Hepatocyte (in vitro differentiated cells): ENCODE data around the gene RTL1. TPM values are rescaled to one million over a fixed set of nuclear protein-coding genes. Genes with fewer than 3 reads are reported as not detected.

Experiments
- DNase-seq: peaks from one replicate; pipeline ENCODE4 v3.0.0-alpha.2; 2016; ENCODE audit warnings: low spot score
- H2AFZ ChIP-seq: fragments of 200-600 bp; sonication (generic); 2 replicates; pipeline ENCODE4 v1.6.0; 2016; ENCODE audit warnings: antibody characterized with exemption, mild to moderate bottlenecking
- H3K27ac ChIP-seq: fragments of 200-600 bp; sonication (generic); 2 replicates; pipeline ENCODE4 v1.5.1; 2016; ENCODE audit warnings: mild to moderate bottlenecking
- H3K27me3 ChIP-seq: fragments of 200-600 bp; sonication (generic); 2 replicates; pipeline ENCODE4 v1.6.1; 2016
- H3K36me3 ChIP-seq: fragments of 200-600 bp; sonication (generic); replicated peaks from 2 replicates; pipeline ENCODE4 v1.5.1; 2016; ENCODE audit warnings: low read depth; ENCODE audit not compliant: insufficient read depth
- H3K4me1 ChIP-seq: fragments of 200-600 bp; sonication (generic); 2 replicates; pipeline ENCODE4 v1.5.1; 2016; ENCODE audit warnings: mild to moderate bottlenecking, moderate library complexity; ENCODE audit not compliant: insufficient read depth
- H3K4me2 ChIP-seq: fragments of 200-600 bp; sonication (generic); 2 replicates; pipeline ENCODE4 v1.6.0; 2016
- H3K4me3 ChIP-seq: fragments of 200-600 bp; sonication (generic); 2 replicates; pipeline ENCODE4 v1.5.1; 2016; ENCODE audit warnings: mild to moderate bottlenecking
- H3K79me2 ChIP-seq: fragments of 200-600 bp; sonication (generic); 2 replicates; pipeline ENCODE4 v1.6.0; 2017; ENCODE audit warnings: mild to moderate bottlenecking
- H3K9me2 ChIP-seq: fragments of 200-600 bp; sonication (generic); replicated peaks from 2 replicates; pipeline ENCODE4 v1.6.0; 2017; ENCODE audit warnings: mild to moderate bottlenecking; ENCODE audit not compliant: insufficient read depth
- H3K9me3 ChIP-seq: fragments of 200-600 bp; sonication (generic); 2 replicates; pipeline ENCODE4 v1.5.1; 2016; ENCODE audit warnings: low read depth, mild to moderate bottlenecking
- H4K20me1 ChIP-seq: fragments of 200-600 bp; sonication (generic); 2 replicates; pipeline ENCODE4 v1.6.0; 2016; ENCODE audit warnings: mild to moderate bottlenecking; ENCODE audit not compliant: insufficient read depth, poor library complexity, severe bottlenecking
- EZH2 ChIP-seq: fragments of 200-600 bp; sonication (generic); IDR thresholded peaks from 2 replicates; pipeline ENCODE4 v1.6.1; 2016; ENCODE audit warnings: antibody characterized with exemption, mild to moderate bottlenecking, borderline replicate concordance
- EZH2phosphoT487 ChIP-seq: fragments of 200-600 bp; sonication (generic); IDR thresholded peaks from one replicate; pipeline ENCODE4 v1.6.1; 2018; ENCODE audit warnings: antibody characterized with exemption, mild to moderate bottlenecking, low read depth, moderate library complexity; ENCODE audit not compliant: unreplicated experiment, severe bottlenecking
- WGBS: methylation state at CpG from one replicate; pipeline ENCODE4 v1.1.6; 2016; ENCODE audit warnings: low lambda C conversion rate; ENCODE audit errors: missing lambda C conversion rate; 5-methylcytosine and 5-hydroxymethylcytosine counted together
- polyA plus RNA-seq: library from polyadenylated mRNA; unstranded; fragments of >200 nt; fragmentation: Nextera tagmentation; extraction: Ambion mirVana; gene quantifications from 2 replicates; pipeline ENCODE4 v1.2.1, GENCODE V29; 2016
- total RNA-seq: library from RNA; depleted of rRNA; stranded (reverse); fragments of >200 nt; gene quantifications from 2 replicates; pipeline ENCODE4 v1.2.3, GENCODE V29; 2014
- TF ChIP-seq, protein P1 (sequence below): fragments of 200-600 bp; sonication (generic); IDR thresholded peaks from 2 replicates; pipeline ENCODE4 v1.5.1; 2016; ENCODE audit warnings: antibody characterized with exemption, mild to moderate bottlenecking; ENCODE audit not compliant: poor library complexity

The RTL1 gene
- total and polyA plus RNA-seq, 2 experiments from 2014 or later, result 1.4 to 2.6 TPM

DNA sequence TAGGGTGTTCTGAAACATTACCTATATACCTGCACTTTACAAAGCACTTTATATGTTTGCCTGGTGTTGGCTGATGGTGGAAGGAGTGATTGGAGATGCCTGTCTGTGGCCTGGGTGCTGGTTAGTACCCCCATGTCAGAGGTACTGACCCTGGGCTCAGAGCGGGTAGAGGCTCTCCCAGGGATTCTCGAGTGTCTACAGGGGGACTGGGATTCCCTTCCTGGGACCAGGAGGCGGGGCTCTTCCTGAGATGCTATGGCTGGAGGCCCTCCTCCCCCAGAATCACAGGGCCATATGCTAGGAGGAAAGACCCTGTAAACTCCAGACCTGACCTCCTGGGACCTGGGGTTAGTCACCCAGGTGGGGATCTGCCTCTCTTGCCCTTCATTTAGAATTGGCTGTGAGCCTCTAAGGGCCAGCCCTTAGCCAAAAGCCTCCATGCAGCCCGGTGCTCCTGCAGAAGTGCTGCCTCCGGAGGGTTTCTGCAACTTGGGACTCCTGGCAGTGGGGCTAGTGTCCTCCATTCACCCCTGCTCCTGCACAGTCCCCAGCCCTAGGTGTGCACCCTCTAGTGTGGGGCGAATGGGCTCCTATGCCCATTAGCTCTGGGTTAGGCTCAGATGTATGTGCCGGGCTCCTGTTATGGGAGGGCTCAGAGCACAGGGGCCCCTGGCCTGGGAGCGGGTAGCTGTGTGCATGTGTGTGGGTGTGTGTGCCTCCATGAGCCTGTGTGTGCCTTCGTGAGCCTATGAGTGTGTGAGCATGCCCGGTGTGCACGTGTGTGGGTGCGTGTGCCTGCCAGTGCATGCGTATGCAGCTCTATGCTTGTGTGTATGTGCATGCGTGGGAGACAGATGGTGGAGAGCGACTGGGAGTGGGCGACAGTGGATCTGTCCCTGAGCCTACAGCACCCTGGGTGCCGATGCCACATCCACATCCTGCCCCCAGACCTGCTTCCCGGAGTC is 36.6 kb downstream of the RTL1 start:
- Histone ChIP-seq H2AFZ (no peak overlapping the region), H3K4me2 (no peak overlapping the region), H3K9me2 (no peaks in the 10 kb centered on the region), H3K4me3 (no peak overlapping the region), H4K20me1 (no peaks in the 10 kb centered on the region), H3K79me2 (no peaks in the 10 kb centered on the region), H3K4me1 (no peaks in the 10 kb centered on the region), H3K27ac (no peak overlapping the region), H3K9me3 (no peaks in the 10 kb centered on the region), H3K27me3 (no peaks in the 10 kb centered on the region), H3K36me3 (no peaks in the 10 kb centered on the region)
- no peak for DNase-seq
- TF ChIP-seq EZH2phosphoT487, result no peak
- WGBS, result 93% methylated on average over 18 of the region's 18 CpGs

DNA sequence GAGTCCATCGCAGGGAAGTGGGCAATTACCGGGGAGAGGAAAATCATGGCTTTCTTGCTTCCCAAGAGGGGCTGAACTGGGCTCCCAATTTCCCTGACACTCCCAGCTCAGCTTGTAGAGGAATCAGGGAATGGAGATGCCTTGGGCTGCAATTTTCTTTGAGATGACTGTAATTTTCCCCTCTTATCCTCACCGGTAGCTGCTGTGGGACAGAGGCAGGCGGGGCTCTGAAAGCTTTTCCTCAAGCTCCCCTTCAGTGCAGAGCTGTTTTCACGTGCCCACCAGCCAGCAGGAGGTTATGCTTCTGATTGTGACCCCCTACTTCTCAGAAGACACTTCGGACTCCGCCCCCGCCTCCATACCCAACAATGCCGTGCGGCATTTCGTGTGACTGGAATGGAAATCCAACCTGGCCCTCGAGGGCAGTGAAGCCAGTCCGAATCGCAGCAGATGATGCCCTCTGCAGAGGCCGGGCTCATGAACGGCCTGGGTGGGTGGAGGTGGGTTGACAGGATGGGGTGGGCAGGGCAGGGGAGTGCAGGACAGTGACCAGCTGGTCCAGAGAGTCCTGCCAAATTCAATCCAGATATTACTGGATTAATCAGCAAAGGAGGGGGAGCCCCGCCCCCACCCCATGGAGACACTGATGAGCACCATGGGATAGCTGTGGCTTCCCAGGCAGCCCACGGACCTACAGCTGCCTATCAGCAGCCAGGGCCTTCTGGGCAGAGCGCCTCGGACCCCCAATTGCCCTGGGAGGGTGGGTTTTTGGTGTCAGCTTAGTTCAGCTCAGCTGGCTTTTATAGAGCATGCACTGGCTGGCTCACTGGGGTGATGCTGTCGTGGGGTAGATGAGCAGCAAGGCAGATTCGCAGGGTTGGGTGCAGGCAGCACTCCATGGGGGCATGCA is 37.6 kb downstream of the RTL1 start:
- H3K9me2 ChIP-seq, result no peaks in the 10 kb centered on the region
- TF ChIP-seq EZH2 (no peak), EZH2phosphoT487 (no peak)
- TF ChIP-seq, protein P1, sequence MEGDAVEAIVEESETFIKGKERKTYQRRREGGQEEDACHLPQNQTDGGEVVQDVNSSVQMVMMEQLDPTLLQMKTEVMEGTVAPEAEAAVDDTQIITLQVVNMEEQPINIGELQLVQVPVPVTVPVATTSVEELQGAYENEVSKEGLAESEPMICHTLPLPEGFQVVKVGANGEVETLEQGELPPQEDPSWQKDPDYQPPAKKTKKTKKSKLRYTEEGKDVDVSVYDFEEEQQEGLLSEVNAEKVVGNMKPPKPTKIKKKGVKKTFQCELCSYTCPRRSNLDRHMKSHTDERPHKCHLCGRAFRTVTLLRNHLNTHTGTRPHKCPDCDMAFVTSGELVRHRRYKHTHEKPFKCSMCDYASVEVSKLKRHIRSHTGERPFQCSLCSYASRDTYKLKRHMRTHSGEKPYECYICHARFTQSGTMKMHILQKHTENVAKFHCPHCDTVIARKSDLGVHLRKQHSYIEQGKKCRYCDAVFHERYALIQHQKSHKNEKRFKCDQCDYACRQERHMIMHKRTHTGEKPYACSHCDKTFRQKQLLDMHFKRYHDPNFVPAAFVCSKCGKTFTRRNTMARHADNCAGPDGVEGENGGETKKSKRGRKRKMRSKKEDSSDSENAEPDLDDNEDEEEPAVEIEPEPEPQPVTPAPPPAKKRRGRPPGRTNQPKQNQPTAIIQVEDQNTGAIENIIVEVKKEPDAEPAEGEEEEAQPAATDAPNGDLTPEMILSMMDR, result no peak
- H3K27me3 ChIP-seq, result no peaks in the 10 kb centered on the region
- H3K4me1 ChIP-seq, result no peaks in the 10 kb centered on the region
- H3K9me3 ChIP-seq, result no peaks in the 10 kb centered on the region
- no peaks in the 10 kb centered on the region for H4K20me1 ChIP-seq
- no peak overlapping the region for H3K27ac ChIP-seq
- H2AFZ ChIP-seq, result no peak overlapping the region
- H3K4me3 ChIP-seq, result no peak overlapping the region
- no peak for DNase-seq
- no peaks in the 10 kb centered on the region for H3K79me2 ChIP-seq
- H3K36me3 ChIP-seq, result no peaks in the 10 kb centered on the region
- H3K4me2 ChIP-seq, result no peak overlapping the region
- 94% methylated on average over 21 of the region's 22 CpGs for WGBS

DNA sequence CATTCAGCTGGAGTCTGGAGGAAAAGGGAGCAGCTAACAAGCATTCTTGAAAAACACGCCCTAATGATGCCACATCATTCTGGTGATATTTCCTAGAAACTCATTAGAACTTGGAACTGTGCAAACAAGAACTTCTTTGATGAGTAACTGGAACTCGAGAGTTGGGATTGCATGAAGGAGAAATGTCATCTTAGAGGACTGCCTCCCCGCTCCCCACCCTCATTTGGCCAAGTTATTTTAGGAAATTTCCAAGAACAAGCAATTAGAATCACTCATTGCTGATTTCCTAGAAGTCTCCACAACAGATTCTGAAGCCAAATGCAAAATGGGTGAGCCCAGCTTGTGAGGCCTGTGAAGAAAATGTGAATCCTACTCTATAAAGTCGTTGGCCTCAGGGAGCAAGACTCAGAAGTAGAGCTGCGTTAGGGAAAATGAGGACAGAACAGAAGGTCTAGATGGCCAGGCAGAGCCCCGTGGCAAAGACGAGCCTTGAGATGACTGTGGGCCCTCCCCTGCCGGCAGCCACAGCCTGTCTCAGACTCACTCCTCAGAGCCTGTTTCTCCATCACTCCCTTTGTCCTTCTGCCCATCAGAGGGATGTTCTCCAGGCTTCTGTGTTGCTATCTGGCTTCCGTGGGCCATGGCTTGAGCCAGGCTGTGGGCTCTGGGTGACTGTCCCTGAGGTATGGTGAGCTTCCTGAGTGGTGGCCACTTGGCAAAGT is 38.4 kb downstream of the RTL1 start:
- H3K4me1 ChIP-seq, result no peaks in the 10 kb centered on the region
- no peaks in the 10 kb centered on the region for H3K36me3 ChIP-seq
- TF ChIP-seq, protein P1, result no peak
- TF ChIP-seq EZH2 (no peak), EZH2phosphoT487 (no peak)
- H3K9me3 ChIP-seq, result no peaks in the 10 kb centered on the region
- H3K4me2 ChIP-seq, result no peak overlapping the region
- no peaks in the 10 kb centered on the region for H3K79me2 ChIP-seq
- H3K27ac ChIP-seq, result no peak overlapping the region
- no peaks in the 10 kb centered on the region for H3K27me3 ChIP-seq
- H4K20me1 ChIP-seq, result no peaks in the 10 kb centered on the region
- WGBS, result 77% methylated on average over 9 of the region's 9 CpGs
- H3K9me2 ChIP-seq, result no peaks in the 10 kb centered on the region
- DNase-seq, result no peak
- H3K4me3 ChIP-seq, result no peak overlapping the region
- H2AFZ ChIP-seq, result no peak overlapping the region
